Measurements from ENCODE around the gene ACBD4.

The ACBD4 gene

GRCh38 chr17:45184144-45184543 lies 48.7 kb downstream of the ACBD4 start:
- no peaks in the 10 kb centered on the region for H3K9me3 ChIP-seq (ENCODE audit: control insufficient read depth, insufficient read depth, low read length)
- H3K79me2 ChIP-seq (ENCODE audit: control insufficient read depth, low read length), result no peaks in the 10 kb centered on the region
- H3K27me3 ChIP-seq (ENCODE audit: control insufficient read depth, low read length), result peaks cover 17% of the 10 kb centered on the region
- no peak overlapping the region for H3K4me3 ChIP-seq (ENCODE audit: low read length)
- H3K36me3 ChIP-seq (ENCODE audit: control insufficient read depth, low read length), result no peaks in the 10 kb centered on the region
- no peaks in the 10 kb centered on the region for H3K4me1 ChIP-seq (ENCODE audit: control insufficient read depth, low read length)
- H4K20me1 ChIP-seq (ENCODE audit: control insufficient read depth, insufficient read depth, low read depth, low read length), result no peaks in the 10 kb centered on the region
- no peaks in the 10 kb centered on the region for H3F3A ChIP-seq (ENCODE audit: control insufficient read depth, insufficient read depth)
- no peaks in the 10 kb centered on the region for H3K9me2 ChIP-seq (replicated peaks; ENCODE audit: control insufficient read depth, low read length)
- no peak overlapping the region for H3K27ac ChIP-seq (ENCODE audit: low read depth, low read length)
- TF ChIP-seq CTCF (IDR thresholded peaks at IDR 0.05; ENCODE audit: low read depth, low read length, poor library complexity, severe bottlenecking) (no peak), EZH2phosphoT487 (IDR thresholded peaks at IDR 0.05; ENCODE audit: borderline replicate concordance, low read length) (no peak)
- H3K4me2 ChIP-seq (ENCODE audit: low read length), result no peak overlapping the region

- H4K20me1 ChIP-seq (ENCODE audit: control insufficient read depth, insufficient read depth, low read depth, low read length), result peaks cover 6% of the 10 kb centered on the region; the same call in 1 of the 2 replicates
- H3K36me3 ChIP-seq (ENCODE audit: control insufficient read depth, low read length), result no peaks in the 10 kb centered on the region
- H3K79me2 ChIP-seq (ENCODE audit: control insufficient read depth, low read length), result no peaks in the 10 kb centered on the region
- no peak overlapping the region for H3K4me2 ChIP-seq (ENCODE audit: low read length)
- H3K9me2 ChIP-seq (replicated peaks; ENCODE audit: control insufficient read depth, low read length), result no peaks in the 10 kb centered on the region
- H3K4me3 ChIP-seq (ENCODE audit: low read length), result no peak overlapping the region
- H3K9me3 ChIP-seq (ENCODE audit: control insufficient read depth, insufficient read depth, low read length), result no peaks in the 10 kb centered on the region
- H3K4me1 ChIP-seq (ENCODE audit: control insufficient read depth, low read length), result peaks cover 20% of the 10 kb centered on the region
- no peak overlapping the region for H3K27ac ChIP-seq (ENCODE audit: low read depth, low read length)
- peaks cover 20% of the 10 kb centered on the region for H3K27me3 ChIP-seq (ENCODE audit: control insufficient read depth, low read length)
- H3F3A ChIP-seq (ENCODE audit: control insufficient read depth, insufficient read depth), result peaks cover 10% of the 10 kb centered on the region
- no peak for TF ChIP-seq EZH2phosphoT487 (IDR thresholded peaks at IDR 0.05; ENCODE audit: borderline replicate concordance, low read length)
- no peak for TF ChIP-seq CTCF (IDR thresholded peaks at IDR 0.05; ENCODE audit: low read depth, low read length, poor library complexity, severe bottlenecking)
Observed at GRCh38 chr17:45186801-45187354, 51.4 kb downstream of the ACBD4 start.

- H3K4me2 ChIP-seq (ENCODE audit: low read length), result no peak overlapping the region
- H3K27ac ChIP-seq (ENCODE audit: low read depth, low read length), result no peak overlapping the region
- H3K4me3 ChIP-seq (ENCODE audit: low read length), result no peak overlapping the region
- peaks cover 6% of the 10 kb centered on the region; the same call in 1 of the 2 replicates for H4K20me1 ChIP-seq (ENCODE audit: control insufficient read depth, insufficient read depth, low read depth, low read length)
- no peaks in the 10 kb centered on the region for H3K9me2 ChIP-seq (replicated peaks; ENCODE audit: control insufficient read depth, low read length)
- H3K9me3 ChIP-seq (ENCODE audit: control insufficient read depth, insufficient read depth, low read length), result no peaks in the 10 kb centered on the region
- H3K4me1 ChIP-seq (ENCODE audit: control insufficient read depth, low read length), result peaks cover 20% of the 10 kb centered on the region
- no peaks in the 10 kb centered on the region for H3K36me3 ChIP-seq (ENCODE audit: control insufficient read depth, low read length)
- H3K79me2 ChIP-seq (ENCODE audit: control insufficient read depth, low read length), result no peaks in the 10 kb centered on the region
- TF ChIP-seq EZH2phosphoT487 (IDR thresholded peaks at IDR 0.05; ENCODE audit: borderline replicate concordance, low read length) (no peak), CTCF (IDR thresholded peaks at IDR 0.05; ENCODE audit: low read depth, low read length, poor library complexity, severe bottlenecking) (no peak)
- peaks cover 10% of the 10 kb centered on the region for H3F3A ChIP-seq (ENCODE audit: control insufficient read depth, insufficient read depth)
- peaks cover 21% of the 10 kb centered on the region for H3K27me3 ChIP-seq (ENCODE audit: control insufficient read depth, low read length)
Observed at GRCh38 chr17:45189009-45189408, 53.5 kb downstream of the ACBD4 start.

All from DOHH2 (cell line).